ENCODE measurements around the gene LYZL1. TPM values are rescaled to one million over a fixed set of nuclear protein-coding genes. Genes with fewer than 3 reads are reported as not detected.

Gene LYZL1
- total and polyA plus RNA-seq, 2 donors (not counting 1 experiment from before 2014, with no cell fraction given): not detected

- no peak for DNase-seq
- ChIA-PET POLR2A (no interaction called here), CTCF (no interaction called here)
- no peaks in the 10 kb centered on the region for H3K4me1 ChIP-seq (ENCODE audit: control insufficient read depth in 2 of 2, insufficient read depth in 2 of 2, low read length in 2 of 2)
- H3K27ac ChIP-seq (ENCODE audit: low read length in 2 of 2): no peak overlapping the region
- intact Hi-C loops (cut with micrococcal nuclease): no loop called here
- Mint-ChIP-seq H3K4me1 (no peaks in the 10 kb centered on the region), H3K9me3 (ENCODE audit: insufficient read depth) (peaks cover 6% of the 10 kb centered on the region), H3K27ac (no peak overlapping the region), H3K27me3 (peaks cover 3% of the 10 kb centered on the region), H3K4me3 (no peak overlapping the region)
- no peak overlapping the region for H3K9ac ChIP-seq (ENCODE audit: low read length)
- TF ChIP-seq, protein P1, sequence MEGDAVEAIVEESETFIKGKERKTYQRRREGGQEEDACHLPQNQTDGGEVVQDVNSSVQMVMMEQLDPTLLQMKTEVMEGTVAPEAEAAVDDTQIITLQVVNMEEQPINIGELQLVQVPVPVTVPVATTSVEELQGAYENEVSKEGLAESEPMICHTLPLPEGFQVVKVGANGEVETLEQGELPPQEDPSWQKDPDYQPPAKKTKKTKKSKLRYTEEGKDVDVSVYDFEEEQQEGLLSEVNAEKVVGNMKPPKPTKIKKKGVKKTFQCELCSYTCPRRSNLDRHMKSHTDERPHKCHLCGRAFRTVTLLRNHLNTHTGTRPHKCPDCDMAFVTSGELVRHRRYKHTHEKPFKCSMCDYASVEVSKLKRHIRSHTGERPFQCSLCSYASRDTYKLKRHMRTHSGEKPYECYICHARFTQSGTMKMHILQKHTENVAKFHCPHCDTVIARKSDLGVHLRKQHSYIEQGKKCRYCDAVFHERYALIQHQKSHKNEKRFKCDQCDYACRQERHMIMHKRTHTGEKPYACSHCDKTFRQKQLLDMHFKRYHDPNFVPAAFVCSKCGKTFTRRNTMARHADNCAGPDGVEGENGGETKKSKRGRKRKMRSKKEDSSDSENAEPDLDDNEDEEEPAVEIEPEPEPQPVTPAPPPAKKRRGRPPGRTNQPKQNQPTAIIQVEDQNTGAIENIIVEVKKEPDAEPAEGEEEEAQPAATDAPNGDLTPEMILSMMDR (IDR thresholded peaks at IDR 0.05): no peak
- no peak for TF ChIP-seq EZH2 (IDR thresholded peaks at IDR 0.05; ENCODE audit: borderline replicate concordance, insufficient read depth, low read depth, low read length, poor library complexity, severe bottlenecking)
- H3K36me3 ChIP-seq (replicated peaks in 1 of 2; ENCODE audit: control extremely low read depth in 1 of 2, control insufficient read depth in 1 of 2, extremely low read depth in 1 of 2, insufficient read depth in 2 of 2, low read length in 1 of 2): no peaks in the 10 kb centered on the region
- H3K79me2 ChIP-seq (ENCODE audit: control insufficient read depth, insufficient read depth, low read length): no peaks in the 10 kb centered on the region
- no peaks in the 10 kb centered on the region for H4K20me1 ChIP-seq (ENCODE audit: control insufficient read depth, insufficient read depth, low read length, poor library complexity, severe bottlenecking)
- H2AFZ ChIP-seq (ENCODE audit: insufficient read depth, low read depth, low read length, poor library complexity, severe bottlenecking): no peak overlapping the region
- H3K9me3 ChIP-seq (ENCODE audit: control extremely low read depth in 1 of 3, control insufficient read depth in 2 of 3, insufficient read depth in 1 of 3, low read length in 2 of 3): peaks cover 0 to 2% (median 0%) of the 10 kb centered on the region in 3 donors
- ATAC-seq (ENCODE audit: low read depth): no peak
- no peaks in the 10 kb centered on the region for H3K27me3 ChIP-seq (replicated peaks in 1 of 4; ENCODE audit: control extremely low read depth in 1 of 4, control insufficient read depth in 3 of 4, insufficient read depth in 4 of 4, low read length in 3 of 4)
- H3K4me3 ChIP-seq (ENCODE audit: control extremely low read depth in 1 of 5, extremely low read depth in 1 of 5, insufficient read depth in 1 of 5, low read depth in 2 of 5, low read length in 4 of 5): no peak overlapping the region
- H3K4me2 ChIP-seq (replicated peaks; ENCODE audit: low read depth, low read length, poor library complexity, severe bottlenecking): no peak overlapping the region
- 80% methylated on average over 1 of the region's 9 CpGs for WGBS (ENCODE audit: insufficient coverage)
These were observed 56.5 kb downstream of the LYZL1 start for GRCh38 chr10:29345144-29345909.

GRCh38 chr10:29345910-29346209 lies 57.0 kb downstream of the LYZL1 start:
- H2AFZ ChIP-seq (ENCODE audit: insufficient read depth, low read depth, low read length, poor library complexity, severe bottlenecking): no peak overlapping the region
- H3K4me3 ChIP-seq (ENCODE audit: control extremely low read depth in 1 of 5, extremely low read depth in 1 of 5, insufficient read depth in 1 of 5, low read depth in 2 of 5, low read length in 4 of 5): no peak overlapping the region
- Mint-ChIP-seq H3K27me3 (peaks cover 3% of the 10 kb centered on the region), H3K4me1 (no peaks in the 10 kb centered on the region), H3K27ac (no peak overlapping the region), H3K9me3 (ENCODE audit: insufficient read depth) (peaks cover 6% of the 10 kb centered on the region), H3K4me3 (no peak overlapping the region)
- H3K9me3 ChIP-seq (ENCODE audit: control extremely low read depth in 1 of 3, control insufficient read depth in 2 of 3, insufficient read depth in 1 of 3, low read length in 2 of 3): peaks cover 0 to 2% (median 0%) of the 10 kb centered on the region in 3 donors
- POLR2A ChIA-PET: no interaction called here
- no peak for DNase-seq
- TF ChIP-seq, protein P1 (IDR thresholded peaks at IDR 0.05): no peak
- TF ChIP-seq EZH2 (IDR thresholded peaks at IDR 0.05; ENCODE audit: borderline replicate concordance, insufficient read depth, low read depth, low read length, poor library complexity, severe bottlenecking): no peak
- 88% methylated on average over 2 of the region's 3 CpGs for WGBS (ENCODE audit: insufficient coverage)
- no peaks in the 10 kb centered on the region for H3K4me1 ChIP-seq (ENCODE audit: control insufficient read depth in 2 of 2, insufficient read depth in 2 of 2, low read length in 2 of 2)
- H3K27me3 ChIP-seq (replicated peaks in 1 of 4; ENCODE audit: control extremely low read depth in 1 of 4, control insufficient read depth in 3 of 4, insufficient read depth in 4 of 4, low read length in 3 of 4): no peaks in the 10 kb centered on the region
- no peak for ATAC-seq (ENCODE audit: low read depth)
- H3K27ac ChIP-seq (ENCODE audit: low read length in 2 of 2): no peak overlapping the region
- no peaks in the 10 kb centered on the region for H3K79me2 ChIP-seq (ENCODE audit: control insufficient read depth, insufficient read depth, low read length)
- CTCF ChIA-PET: no interaction called here
- no peak overlapping the region for H3K9ac ChIP-seq (ENCODE audit: low read length)
- no peaks in the 10 kb centered on the region for H3K36me3 ChIP-seq (replicated peaks in 1 of 2; ENCODE audit: control extremely low read depth in 1 of 2, control insufficient read depth in 1 of 2, extremely low read depth in 1 of 2, insufficient read depth in 2 of 2, low read length in 1 of 2)
- H3K4me2 ChIP-seq (replicated peaks; ENCODE audit: low read depth, low read length, poor library complexity, severe bottlenecking): no peak overlapping the region
- intact Hi-C loops (cut with micrococcal nuclease): no loop called here
- H4K20me1 ChIP-seq (ENCODE audit: control insufficient read depth, insufficient read depth, low read length, poor library complexity, severe bottlenecking): no peaks in the 10 kb centered on the region

All from B cell (primary cell).